GM12872 (cell line): ENCODE measurements around the gene TSPAN4.

Experiments
- CTCF ChIP-seq: IDR thresholded peaks from 3 replicates; pipeline ENCODE4 v1.5.1; 2011; ENCODE audit warnings: low read depth, mild to moderate bottlenecking, low read length, moderate library complexity; ENCODE audit not compliant: insufficient read depth

TSPAN4 gene

GRCh38 chr11:818396-819128 is 24.1 kb upstream of the TSPAN4 start, which contains the start of gene PNPLA2:
Gene PNPLA2 (plus strand): TSS chr11:818914. CDS start chr11:819719, 805 bp downstream.
- no peak for TF ChIP-seq CTCF

- TF ChIP-seq CTCF: peak; percentile 26; the same call in 1 of the 3 replicates
Measured at GRCh38 chr11:819129-819931, 23.3 kb upstream of the TSPAN4 start.

GRCh38 chr11:819943-820649 is 22.6 kb upstream of the TSPAN4 start:
- no peak for TF ChIP-seq CTCF

GRCh38 chr11:820655-821511 is 21.8 kb upstream of the TSPAN4 start:
- TF ChIP-seq CTCF: no peak

- TF ChIP-seq CTCF: no peak
Measured at GRCh38 chr11:821512-822371, 20.9 kb upstream of the TSPAN4 start.

GRCh38 chr11:823441-824291 is 19.0 kb upstream of the TSPAN4 start:
- TF ChIP-seq CTCF: no peak
